H1 (cell line): ENCODE data around the gene ARHGAP23. TPM values are rescaled to one million over a fixed set of nuclear protein-coding genes. Genes with fewer than 3 reads are reported as not detected.

Experiments used
- CTCF ChIA-PET: fragments of 300-600 bp; sonication (Branson Sonifier 250); formaldehyde crosslinking; loops from one replicate; lab custom pipeline; 2021; ENCODE audit not compliant: partially characterized antibody; lab: Charles Lee
- POLR2A ChIA-PET: fragments of 300-600 bp; sonication (Branson Sonifier 250); formaldehyde crosslinking; loops from one replicate; lab custom pipeline; 2021; ENCODE audit warnings: inconsistent platforms; ENCODE audit not compliant: partially characterized antibody; lab: Charles Lee
- DNase-seq, 2 experiments: peaks; one replicate each; pipeline versions ENCODE4 v3.0.0 to v3.0.0-alpha.2; 2010 to 2022; ENCODE audit warnings: low spot score in 2 of 2, low read depth in 1 of 2, mixed read lengths in 1 of 2
- FAIRE-seq: peaks from 2 replicates; lab custom pipeline; 2011; peaks lifted over from hg19 to GRCh38; lab: Jason Lieb, UNC
- H2AFZ ChIP-seq: 2 replicates; pipeline ENCODE4 v1.8.1; 2012; ENCODE audit warnings: low read length, inconsistent platforms
- H2AK5ac ChIP-seq: 2 replicates; pipeline ENCODE4 v1.6.1; 2013; ENCODE audit warnings: low read depth, low read length
- H2BK120ac ChIP-seq: replicated peaks from 2 replicates; pipeline ENCODE3; 2013; ENCODE audit warnings: low read depth, low read length, inconsistent platforms
- H2BK12ac ChIP-seq: 2 replicates; pipeline ENCODE4 v1.6.1; 2013; ENCODE audit warnings: low read depth, low read length
- H2BK15ac ChIP-seq: 2 replicates; pipeline ENCODE4 v1.6.1; 2013; ENCODE audit warnings: low read length
- H2BK20ac ChIP-seq: 2 replicates; pipeline ENCODE4 v1.6.1; 2013; ENCODE audit warnings: low read length
- H2BK5ac ChIP-seq: 2 replicates; pipeline ENCODE4 v1.6.1; 2013; ENCODE audit warnings: low read depth, low read length
- H3K14ac ChIP-seq: 2 replicates; pipeline ENCODE4 v1.6.1; 2013; ENCODE audit warnings: inconsistent platforms; ENCODE audit not compliant: insufficient read length
- H3K18ac ChIP-seq: 2 replicates; pipeline ENCODE4 v1.6.1; 2013; ENCODE audit warnings: low read length; ENCODE audit errors: extremely low read depth
- H3K23ac ChIP-seq: 2 replicates; pipeline ENCODE4 v1.6.1; 2013; ENCODE audit warnings: inconsistent platforms; ENCODE audit not compliant: insufficient read length
- H3K23me2 ChIP-seq: 2 replicates; pipeline ENCODE4 v1.6.1; 2013; ENCODE audit warnings: low read depth, low read length
- H3K27ac ChIP-seq: 2 replicates; pipeline ENCODE4 v1.6.1; 2011; ENCODE audit warnings: low read depth, low read length, inconsistent platforms
- H3K27me3 ChIP-seq, 4 experiments: replicated peaks in 1 of 4; 1 replicate in 1 of 4; 2 replicates in 3 of 4; pipeline versions ENCODE4 v1.6.1 to v1.8.1; 2011 to 2013; ENCODE audit warnings: low read length in 3 of 4, mild to moderate bottlenecking in 3 of 4, inconsistent platforms in 2 of 4, mixed read lengths in 2 of 4, moderate library complexity in 1 of 4; ENCODE audit not compliant: control insufficient read depth in 3 of 4, insufficient read depth in 3 of 4; ENCODE audit errors: extremely low read depth in 1 of 4
- H3K36me3 ChIP-seq, 4 experiments: 2 replicates each; pipeline versions ENCODE4 v1.6.1 to v1.8.1; 2011 to 2013; ENCODE audit warnings: mild to moderate bottlenecking in 4 of 4, low read length in 3 of 4, moderate library complexity in 2 of 4, control low read depth in 1 of 4, inconsistent platforms in 1 of 4; ENCODE audit not compliant: insufficient read depth in 4 of 4, control insufficient read depth in 2 of 4
- H3K4ac ChIP-seq: replicated peaks from 2 replicates; pipeline ENCODE3; 2013; ENCODE audit warnings: low read length, low read depth, mixed read lengths, inconsistent platforms; ENCODE audit not compliant: insufficient read length
- H3K4me1 ChIP-seq, 4 experiments: replicated peaks in 1 of 4; 1 replicate in 1 of 4; 2 replicates in 3 of 4; pipeline versions ENCODE4 v1.6.1 to v1.8.1; 2011 to 2013; ENCODE audit warnings: low read length in 3 of 4, inconsistent platforms in 2 of 4, mixed read lengths in 1 of 4; ENCODE audit not compliant: insufficient read depth in 4 of 4, control insufficient read depth in 3 of 4
- H3K4me2 ChIP-seq, 2 experiments: 2 replicates each; pipeline versions ENCODE4 v1.6.1 to v1.8.1; 2011 to 2013; ENCODE audit warnings: low read depth in 2 of 2, low read length in 2 of 2, control low read depth in 1 of 2, inconsistent platforms in 1 of 2, mild to moderate bottlenecking in 1 of 2; ENCODE audit not compliant: insufficient read depth in 1 of 2
- H3K4me3 ChIP-seq, 4 experiments: fragments of 200-600, 300-600 bp in 1 of 4; sonication (generic), shearing (Covaris generic), sonication (Bioruptor Twin) in 1 of 4; 2 replicates each; pipeline versions ENCODE4 v1.5.1 to v1.8.1; 2011 to 2016; ENCODE audit warnings: low read length in 4 of 4, low read depth in 3 of 4, control low read depth in 2 of 4, inconsistent platforms in 2 of 4, mild to moderate bottlenecking in 2 of 4, mixed read lengths in 1 of 4, moderate library complexity in 1 of 4; ENCODE audit not compliant: insufficient read depth in 2 of 4; ENCODE audit errors: extremely low read depth in 1 of 4
- H3K56ac ChIP-seq: replicated peaks from 2 replicates; pipeline ENCODE3; 2013; ENCODE audit warnings: low read depth, mild to moderate bottlenecking, mixed read lengths, low read length, inconsistent platforms; ENCODE audit not compliant: insufficient read length
- H3K79me1 ChIP-seq: 2 replicates; pipeline ENCODE4 v1.6.1; 2013; ENCODE audit warnings: low read depth, low read length, control low read depth
- H3K79me2 ChIP-seq, 2 experiments: 2 replicates each; pipeline versions ENCODE4 v1.6.1 to v1.8.1; 2012 to 2013; ENCODE audit warnings: low read length in 2 of 2, mild to moderate bottlenecking in 2 of 2, inconsistent platforms in 1 of 2; ENCODE audit not compliant: insufficient read depth in 2 of 2, control insufficient read depth in 1 of 2
- H3K9ac ChIP-seq, 4 experiments: replicated peaks in 1 of 4; 1 replicate in 1 of 4; 2 replicates in 3 of 4; pipeline versions ENCODE4 v1.6.1 to v1.8.1; 2011 to 2013; ENCODE audit warnings: low read depth in 3 of 4, low read length in 3 of 4, control low read depth in 2 of 4, mild to moderate bottlenecking in 2 of 4, moderate library complexity in 2 of 4, inconsistent platforms in 1 of 4; ENCODE audit errors: extremely low read depth in 1 of 4
- H3K9me3 ChIP-seq, 2 experiments: 2 replicates each; pipeline versions ENCODE4 v1.6.1 to v1.8.1; 2012 to 2013; ENCODE audit warnings: mild to moderate bottlenecking in 2 of 2, moderate library complexity in 2 of 2, control low read depth in 1 of 2, inconsistent platforms in 1 of 2, low read depth in 1 of 2, low read length in 1 of 2, mixed read lengths in 1 of 2; ENCODE audit not compliant: insufficient read depth in 2 of 2
- H4K20me1 ChIP-seq, 2 experiments: replicated peaks in 1 of 2; 2 replicates each; pipeline versions ENCODE3 to v1.8.1; 2011 to 2013; ENCODE audit warnings: inconsistent platforms in 2 of 2, low read length in 2 of 2, mild to moderate bottlenecking in 1 of 2; ENCODE audit not compliant: insufficient read depth in 2 of 2, control insufficient read depth in 1 of 2
- H4K5ac ChIP-seq: 2 replicates; pipeline ENCODE4 v1.6.1; 2013; ENCODE audit warnings: low read length, low read depth, mixed read lengths, inconsistent platforms; ENCODE audit not compliant: insufficient read length
- H4K8ac ChIP-seq: 2 replicates; pipeline ENCODE4 v1.8.0; 2013; ENCODE audit warnings: mild to moderate bottlenecking, moderate library complexity, low read length, inconsistent platforms; ENCODE audit not compliant: insufficient read depth; ENCODE audit errors: extremely low read depth
- H4K91ac ChIP-seq: replicated peaks from 2 replicates; pipeline ENCODE3; 2013; ENCODE audit warnings: low read length, mixed read lengths, inconsistent platforms; ENCODE audit not compliant: insufficient read length
- NRF1 ChIP-seq: IDR thresholded peaks from 2 replicates; pipeline ENCODE4 v1.6.1; 2011; ENCODE audit warnings: mild to moderate bottlenecking, low read depth, low read length, improper control_type of control experiment
- POLR2AphosphoS5 ChIP-seq: IDR thresholded peaks from 2 replicates; pipeline ENCODE4 v1.6.1; 2011; ENCODE audit warnings: low read depth, low read length
- SIN3A ChIP-seq, 2 experiments: IDR thresholded peaks in 1 of 2; conservative IDR thresholded peaks in 1 of 2; 2 replicates each; pipeline ENCODE4 v1.6.1; 2011 to 2012; ENCODE audit warnings: low read length in 2 of 2, improper control_type of control experiment in 1 of 2, low read depth in 1 of 2, mild to moderate bottlenecking in 1 of 2
- TAF1 ChIP-seq: IDR thresholded peaks from 2 replicates; pipeline ENCODE4 v1.6.1; 2011; ENCODE audit warnings: mild to moderate bottlenecking, low read depth, low read length
- TAF7 ChIP-seq: optimal IDR thresholded peaks from 2 replicates; pipeline ENCODE3; 2011; ENCODE audit warnings: low read depth, mild to moderate bottlenecking, inconsistent platforms, low read length, moderate library complexity, borderline replicate concordance
- YY1 ChIP-seq: IDR thresholded peaks from 2 replicates; pipeline ENCODE4 v1.6.1; 2011; ENCODE audit warnings: low read depth, mild to moderate bottlenecking, low read length
- WGBS, 2 experiments: shearing (Covaris generic) in 1 of 2; methylation state at CpG; one replicate each; pipeline versions ENCODE4 v1.1.6 to v1.1.7; 2013 to 2015; ENCODE audit warnings: low lambda C conversion rate in 2 of 2, mixed read lengths in 2 of 2, inconsistent platforms in 1 of 2, low coverage in 1 of 2, missing lambda C conversion rate in 1 of 2; ENCODE audit not compliant: insufficient replicate concordance in 2 of 2, insufficient coverage in 1 of 2, insufficient read length in 1 of 2; ENCODE audit errors: extremely low coverage in 1 of 2, missing lambda C conversion rate in 1 of 2; 5-methylcytosine and 5-hydroxymethylcytosine counted together
- polyA plus RNA-seq, 7 experiments: library from polyadenylated mRNA; depleted of rRNA in 3 of 7; stranded (reverse) in 5 of 7; unstranded in 2 of 7; fragments of >200 nt in 5 of 7; fragments of 200-250 nt in 2 of 7; gene quantifications; 1 replicate in 5 of 7; 2 replicates in 1 of 7; 4 replicates in 1 of 7; pipeline versions ENCODE4 v1.2.1 to v1.2.3, GENCODE V29; 2011 to 2013; ENCODE audit warnings: missing spikeins in 2 of 7, mixed read lengths in 2 of 7
- total RNA-seq: library from RNA; stranded (reverse); fragmentation: NEBNext Ultra II Directional; extraction: Animal tissue kit (Norgen Biotek cat#: 25700); gene quantifications from 2 replicates; pipeline ENCODE4 v1.2.1, GENCODE V29; 2021

ARHGAP23 gene
- total and polyA plus RNA-seq, 2 of the 8 experiments (the other 6 are each of a cell fraction or from before 2014, with no cell fraction given) = 16.3 to 107 TPM

GRCh38 chr17:38420518-38420917 lies 7.7 kb upstream of the ARHGAP23 start:
- no peak overlapping the region for H3K56ac ChIP-seq
- no peak overlapping the region for H2BK15ac ChIP-seq
- no peak overlapping the region for H2BK5ac ChIP-seq
- no peaks in the 10 kb centered on the region for H3K79me1 ChIP-seq
- peaks cover 0 to 19% (median 7%) of the 10 kb centered on the region in 4 experiments; a peak in 4 of 7 replicates for H3K27me3 ChIP-seq
- H3K79me2 ChIP-seq = peaks cover 0 to 8% of the 10 kb centered on the region in 2 experiments; a peak in 1 of 4 replicates
- peak overlapping the region; percentile 57; the same call in 1 of the 2 replicates for H2AK5ac ChIP-seq
- DNase-seq = no peak
- no peak overlapping the region for H2BK120ac ChIP-seq
- ChIA-PET CTCF (interaction anchor here (1.1 to 24.5 kb wide), 15 partner anchors 11 to 159 kb away, joined by 3 to 400 read pairs (median 7); partner anchors contain the start of genes GPR179 and SOCS7), POLR2A (interaction anchor here (0.8 to 6.6 kb wide), 9 partner anchors 9 to 65 kb away, joined by 3 to 61 read pairs (median 8); no protein-coding TSS in a partner anchor)
- H3K36me3 ChIP-seq = no peaks in the 10 kb centered on the region
- H3K9me3 ChIP-seq = no peaks in the 10 kb centered on the region
- H3K9ac ChIP-seq = no peak overlapping the region
- peak overlapping the region; percentile 53 for H4K91ac ChIP-seq
- TF ChIP-seq YY1 (no peak), SIN3A (conservative IDR thresholded peaks at IDR 0.05 in 1 of 2, IDR thresholded peaks at IDR 0.05 in 1 of 2; ENCODE audit: low read depth in 1 of 2, low read length in 2 of 2) (no peak), TAF1 (no peak), TAF7 (no peak), NRF1 (no peak), POLR2AphosphoS5 (no peak)
- H3K4me1 ChIP-seq = peaks cover 17 to 65% (median 54%) of the 10 kb centered on the region in 4 experiments
- no peak overlapping the region for H4K8ac ChIP-seq
- WGBS, 2 experiments = 66% methylated on average over 6 of the region's 6 CpGs; no CpG with 5 or more reads in 1 of the 2 experiments
- no peak overlapping the region for H3K27ac ChIP-seq
- H2AFZ ChIP-seq = no peak overlapping the region
- H3K14ac ChIP-seq = no peak overlapping the region
- no peak overlapping the region; the same call in 1 of the 2 replicates for H2BK20ac ChIP-seq
- peaks cover 14% of the 10 kb centered on the region; the same call in 1 of the 2 replicates for H3K23me2 ChIP-seq
- H2BK12ac ChIP-seq = peak overlapping the region; percentile 90; the same call in 1 of the 2 replicates
- no peak for FAIRE-seq
- H3K4ac ChIP-seq = peak overlapping the region; percentile 10
- H3K23ac ChIP-seq = no peak overlapping the region
- no peaks in the 10 kb centered on the region for H4K20me1 ChIP-seq
- H3K18ac ChIP-seq = 0 out of 2 replicates have a peak overlapping the region, but pooled peaks have one; percentile 38
- H3K4me3 ChIP-seq = peak overlapping the region in 1 of 4 experiments; percentile 65; a peak in 2 of 8 replicates
- H3K4me2 ChIP-seq = peak overlapping the region; percentile 84 to 97
- H4K5ac ChIP-seq = no peak overlapping the region
